Stomach (tissue), 9 donors: ENCODE data around the gene NLRC5. TPM values are rescaled to one million over a fixed set of nuclear protein-coding genes. Genes with fewer than 3 reads are reported as not detected.

ENCODE experiments used
- DNase-seq, 2 donors: peaks; one replicate each; pipeline versions ENCODE4 v3.0.0 to v3.0.0-alpha.2; 2013 to 2019
- H3K27ac ChIP-seq, 5 donors: fragments of 200-600 bp in 4 of 5; sonication (generic) in 4 of 5; one replicate each; pipeline ENCODE4 v1.5.1; 2013 to 2019; ENCODE audit warnings: mild to moderate bottlenecking in 1 of 5, moderate library complexity in 1 of 5
- H3K27me3 ChIP-seq, 3 donors: fragments of 200-600 bp; sonication (generic); one replicate each; pipeline ENCODE4 v1.5.1; 2017 to 2019; ENCODE audit warnings: mixed run types in 1 of 3
- H3K36me3 ChIP-seq, 4 donors: fragments of 200-600 bp; sonication (generic); 1 replicate in 3 of 4; 2 replicates in 1 of 4; pipeline ENCODE4 v1.5.1; 2016 to 2019
- H3K4me1 ChIP-seq, 4 donors: fragments of 200-600 bp; sonication (generic); one replicate each; pipeline ENCODE4 v1.5.1; 2016 to 2019
- H3K4me3 ChIP-seq, 4 donors: fragments of 200-600 bp; sonication (generic) in 3 of 4; one replicate each; pipeline ENCODE4 v1.5.1; 2016 to 2019; ENCODE audit warnings: mild to moderate bottlenecking in 1 of 4
- H3K9me3 ChIP-seq, 4 donors: fragments of 200-600 bp; sonication (generic); one replicate each; pipeline ENCODE4 v1.5.1; 2016 to 2019
- CTCF ChIP-seq, 7 experiments: fragments of 450-650 bp in 4 of 7; fragments of 200-600 bp in 3 of 7; sonication (generic) in 3 of 7; IDR thresholded peaks; one replicate each; pipeline ENCODE4 v1.5.1; 2016 to 2019; ENCODE audit warnings: antibody characterized with exemption in 7 of 7, control low read depth in 2 of 7, mild to moderate bottlenecking in 1 of 7
- EP300 ChIP-seq: sonication (generic); formaldehyde crosslinking; IDR thresholded peaks from one replicate; pipeline ENCODE4 v1.6.1; 2017; ENCODE audit warnings: antibody characterized with exemption
- POLR2A ChIP-seq, 4 donors: fragments of 450-650 bp; IDR thresholded peaks; one replicate each; pipeline ENCODE4 v1.6.1; 2016; ENCODE audit warnings: antibody characterized with exemption in 4 of 4, control low read depth in 2 of 4, mild to moderate bottlenecking in 1 of 4, moderate library complexity in 1 of 4
- POLR2AphosphoS5 ChIP-seq, 3 donors: sonication (generic); formaldehyde crosslinking; IDR thresholded peaks; one replicate each; pipeline ENCODE4 v1.6.1; 2016; ENCODE audit warnings: antibody characterized with exemption in 3 of 3
- WGBS, 5 donors: extraction: QIAGEN DNeasy Blood & Tissue Kit in 3 of 5; methylation state at CpG; one replicate each; pipeline versions ENCODE4 v1.1.5 to v1.1.7; 2013 to 2018; 5-methylcytosine and 5-hydroxymethylcytosine counted together
- intact Hi-C: fragments of 100-400 bp; cut with DNase I; formaldehyde crosslinking; loops from one replicate; pipeline ENCODE4 v1.15.1; 2023; ENCODE audit warnings: low total_unique reads
- polyA plus RNA-seq, 3 donors: library from polyadenylated mRNA; stranded (reverse); fragments of 200-250 nt; gene quantifications; one replicate each; pipeline ENCODE4 v1.2.3, GENCODE V29; 2013
- total RNA-seq, 5 donors: library from RNA; depleted of rRNA; stranded (reverse); fragments of >200 nt; gene quantifications; one replicate each; pipeline versions ENCODE4 v1.1.0 to v1.2.3, GENCODE V29; 2014 to 2016
- donor health status: healthy with polysubstance abuse.
- donor health status: Bipolar disorder and iron deficiency.
- donor health status: healthy.

The NLRC5 gene
- total and polyA plus RNA-seq, 8 donors: 11.7 to 265 (median 29.4) TPM

- H3K36me3 ChIP-seq: no peaks in the 10 kb centered on the region
- no peak for DNase-seq
- peaks cover 0 to 18% (median 0%) of the 10 kb centered on the region in 4 donors for H3K4me1 ChIP-seq
- TF ChIP-seq EP300: no peak
- TF ChIP-seq POLR2AphosphoS5 (IDR thresholded peaks at IDR 0.05): no peak
- no peak for TF ChIP-seq POLR2A (IDR thresholded peaks at IDR 0.05)
- no peak for TF ChIP-seq CTCF (IDR thresholded peaks at IDR 0.05)
- H3K4me3 ChIP-seq: no peak overlapping the region
- H3K27me3 ChIP-seq: no peaks in the 10 kb centered on the region
- 63 to 74% (median 65%) methylated on average over 3 of the region's 3 CpGs for WGBS, 5 donors
- intact Hi-C loops: no loop called here
- no peak overlapping the region for H3K27ac ChIP-seq
- H3K9me3 ChIP-seq: no peaks in the 10 kb centered on the region
Measured at GRCh38 chr16:57104706-57105105, 115.3 kb downstream of the NLRC5 start.

- Histone ChIP-seq H3K27me3 (no peaks in the 10 kb centered on the region), H3K4me1 (peaks cover 0 to 16% (median 0%) of the 10 kb centered on the region in 4 donors), H3K9me3 (no peaks in the 10 kb centered on the region), H3K4me3 (no peak overlapping the region), H3K36me3 (no peaks in the 10 kb centered on the region), H3K27ac (no peak overlapping the region)
- no peak for DNase-seq
- WGBS, 5 donors: 81 to 93% (median 92%) methylated on average over 7 of the region's 7 CpGs
- intact Hi-C loops: no loop called here
- no peak for TF ChIP-seq EP300
- no peak for TF ChIP-seq POLR2A (IDR thresholded peaks at IDR 0.05)
- TF ChIP-seq CTCF (IDR thresholded peaks at IDR 0.05): no peak
- TF ChIP-seq POLR2AphosphoS5 (IDR thresholded peaks at IDR 0.05): no peak
Measured at GRCh38 chr16:57105184-57105583, 115.8 kb downstream of the NLRC5 start.

- DNase-seq: no peak
- no peak overlapping the region for H3K27ac ChIP-seq
- WGBS, 5 donors: 86 to 100% (median 94%) methylated on average over 1 to 2 of the region's 2 CpGs
- intact Hi-C loops: no loop called here
- no peak for TF ChIP-seq POLR2AphosphoS5 (IDR thresholded peaks at IDR 0.05)
- no peak for TF ChIP-seq EP300
- TF ChIP-seq POLR2A (IDR thresholded peaks at IDR 0.05): no peak
- TF ChIP-seq CTCF (IDR thresholded peaks at IDR 0.05): no peak
- H3K4me3 ChIP-seq: no peak overlapping the region
- no peaks in the 10 kb centered on the region for H3K36me3 ChIP-seq
- no peaks in the 10 kb centered on the region for H3K9me3 ChIP-seq
- H3K27me3 ChIP-seq: no peaks in the 10 kb centered on the region
- H3K4me1 ChIP-seq: peaks cover 0 to 14% (median 0%) of the 10 kb centered on the region in 4 donors
Measured at GRCh38 chr16:57106767-57107166, 117.4 kb downstream of the NLRC5 start.

- intact Hi-C loops: no loop called here
- no peak for DNase-seq
- no peaks in the 10 kb centered on the region for H3K9me3 ChIP-seq
- 64 to 73% (median 69%) methylated on average over 8 to 9 of the region's 9 CpGs for WGBS, 5 donors
- no peaks in the 10 kb centered on the region for H3K36me3 ChIP-seq
- no peak overlapping the region for H3K4me3 ChIP-seq
- H3K27ac ChIP-seq: no peak overlapping the region
- H3K4me1 ChIP-seq: peaks cover 0 to 14% (median 0%) of the 10 kb centered on the region in 4 donors
- TF ChIP-seq EP300 (no peak), POLR2AphosphoS5 (IDR thresholded peaks at IDR 0.05) (no peak), CTCF (IDR thresholded peaks at IDR 0.05) (no peak), POLR2A (IDR thresholded peaks at IDR 0.05) (no peak)
- no peaks in the 10 kb centered on the region for H3K27me3 ChIP-seq
Measured at GRCh38 chr16:57107321-57107922, 118.1 kb downstream of the NLRC5 start.
